ENCODE data around the gene KDM8.
"Not testable (repeated sequence)": the region's sequence is repeated elsewhere in the genome, so short reads cannot be mapped to it uniquely, and the experiment has no call there.

The KDM8 gene

GRCh38 chr16:27198451-27199234, 4.7 kb upstream of the KDM8 start:
- DNase-seq (ENCODE audit: insufficient read length, low spot score) (no peak), FAIRE-seq (no peak)

DNA sequence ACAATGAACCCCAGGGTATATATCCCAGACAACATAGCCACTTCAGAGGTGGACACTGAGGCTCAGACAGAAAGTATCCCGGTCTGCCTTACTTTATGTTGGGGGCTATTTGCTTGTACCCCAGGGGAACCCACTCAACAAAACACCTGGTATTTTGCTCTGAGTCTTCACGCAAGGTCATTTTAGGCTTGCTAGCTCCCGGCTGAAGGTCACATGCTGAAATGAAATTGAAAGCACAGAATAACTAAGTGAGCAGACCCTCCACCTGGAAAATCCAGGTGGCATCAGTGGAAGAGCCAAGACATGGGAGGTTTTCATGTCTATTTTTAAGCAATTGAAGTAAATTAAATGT, 4.1 kb upstream of the KDM8 start:
- DNase-seq (ENCODE audit: insufficient read length, low spot score) (no peak), FAIRE-seq (no peak)
- no peak for TF ChIP-seq POLR2A (IDR thresholded peaks at IDR 0.05; ENCODE audit: low read depth, low read length)

More at GRCh38 chr16:27198451-27199234, 4.7 kb upstream of the KDM8 start:
- TF ChIP-seq POLR2A (IDR thresholded peaks at IDR 0.05; ENCODE audit: low read depth, low read length): no peak

DNA sequence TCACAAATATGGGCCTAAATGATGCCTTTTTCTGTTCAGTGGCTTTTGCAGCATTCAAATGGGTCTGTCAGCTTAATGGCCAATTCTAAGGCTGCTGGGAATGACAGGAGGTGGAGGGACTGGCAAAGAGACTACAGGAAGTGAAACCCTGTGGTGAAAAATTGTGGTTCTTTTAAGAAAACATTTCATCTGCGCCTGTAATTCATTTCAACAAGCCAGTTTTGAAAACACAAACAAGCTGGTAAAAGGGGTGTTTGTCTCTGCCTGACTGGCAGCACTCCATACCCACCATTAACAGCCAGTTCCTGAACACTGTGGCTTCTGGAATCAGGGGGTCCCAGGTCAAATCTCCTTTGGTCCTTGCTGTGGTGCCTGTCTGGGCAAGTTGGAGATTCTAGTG, 3.6 kb upstream of the KDM8 start:
- no peak for FAIRE-seq
- TF ChIP-seq POLR2A (IDR thresholded peaks at IDR 0.05; ENCODE audit: low read depth, low read length): no peak
- no peak for DNase-seq (ENCODE audit: insufficient read length, low spot score)

- not testable (repeated sequence) for FAIRE-seq; DNase-seq (ENCODE audit: insufficient read length, low spot score)
Observed at GRCh38 chr16:27200914-27201313, 2.4 kb upstream of the KDM8 start.

- TF ChIP-seq POLR2A (IDR thresholded peaks at IDR 0.05; ENCODE audit: low read depth, low read length): no peak
- FAIRE-seq (no peak), DNase-seq (ENCODE audit: insufficient read length, low spot score) (peak; percentile 65)
Observed at GRCh38 chr16:27202923-27203506, 311 bp upstream of the KDM8 start.

GRCh38 chr16:27204312-27204915, 1.1 kb downstream of the KDM8 start:
- FAIRE-seq: no peak
- DNase-seq (ENCODE audit: insufficient read length, low spot score): no peak
- no peak for TF ChIP-seq POLR2A (IDR thresholded peaks at IDR 0.05; ENCODE audit: low read depth, low read length)

- TF ChIP-seq POLR2A (IDR thresholded peaks at IDR 0.05; ENCODE audit: low read depth, low read length): no peak
- DNase-seq (ENCODE audit: insufficient read length, low spot score) (no peak), FAIRE-seq (no peak)
Observed at GRCh38 chr16:27205423-27206065, 2.2 kb downstream of the KDM8 start.

GRCh38 chr16:27207121-27207520, 3.8 kb downstream of the KDM8 start:
- not testable (repeated sequence) for DNase-seq (ENCODE audit: insufficient read length, low spot score); FAIRE-seq

DNA sequence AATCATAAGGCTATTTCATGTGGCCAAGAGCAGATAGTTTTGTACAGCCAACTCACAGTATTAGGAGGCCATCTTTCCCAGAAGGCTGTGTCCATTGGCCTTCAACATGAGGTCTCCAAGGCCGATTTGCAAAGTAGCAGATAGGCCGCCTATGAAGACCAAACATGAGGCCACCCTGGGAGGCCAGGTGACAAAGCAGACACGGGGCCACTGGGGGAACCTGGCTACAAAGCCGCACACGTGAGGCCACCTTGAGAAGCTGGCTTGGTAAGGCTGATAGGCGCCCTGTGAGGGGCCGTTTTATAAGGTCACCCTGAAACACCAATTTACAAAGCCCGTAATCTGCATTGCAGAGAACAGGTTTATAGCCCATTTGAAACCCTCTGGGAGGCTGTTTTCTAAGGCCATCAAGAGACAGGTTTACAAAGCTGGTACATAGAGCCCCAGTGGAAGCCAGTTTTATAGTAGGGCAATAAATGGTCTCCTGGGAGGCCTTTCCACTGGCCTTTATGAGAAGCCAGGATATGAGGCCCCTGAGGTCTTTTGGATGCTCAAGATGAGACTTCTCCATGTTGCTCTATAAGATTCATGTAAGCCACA, 4.9 kb downstream of the KDM8 start:
- FAIRE-seq (no peak), DNase-seq (ENCODE audit: insufficient read length, low spot score) (no peak)
- TF ChIP-seq POLR2A (IDR thresholded peaks at IDR 0.05; ENCODE audit: low read depth, low read length): no peak

DNA sequence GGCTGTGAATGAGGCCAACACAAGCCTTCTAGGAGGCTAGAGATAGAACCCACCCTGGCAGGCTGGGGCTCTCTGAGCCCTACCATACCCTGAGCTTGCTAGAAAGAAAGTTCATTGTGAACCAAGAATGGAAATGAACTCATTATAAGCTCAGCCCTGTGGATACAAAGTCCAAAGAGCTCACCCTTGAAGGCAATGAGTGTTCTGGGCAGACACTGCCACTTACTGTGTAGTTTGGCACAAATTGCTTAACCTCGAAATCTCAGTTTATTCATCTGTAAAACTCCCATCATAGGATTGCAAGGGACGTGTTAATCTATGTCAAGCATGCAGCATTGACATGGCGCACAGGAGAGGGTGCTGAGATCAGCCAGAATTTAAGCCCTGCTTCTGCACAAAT, 5.5 kb downstream of the KDM8 start:
- no peak for DNase-seq (ENCODE audit: insufficient read length, low spot score)
- no peak for TF ChIP-seq POLR2A (IDR thresholded peaks at IDR 0.05; ENCODE audit: low read depth, low read length)
- no peak for FAIRE-seq

DNA sequence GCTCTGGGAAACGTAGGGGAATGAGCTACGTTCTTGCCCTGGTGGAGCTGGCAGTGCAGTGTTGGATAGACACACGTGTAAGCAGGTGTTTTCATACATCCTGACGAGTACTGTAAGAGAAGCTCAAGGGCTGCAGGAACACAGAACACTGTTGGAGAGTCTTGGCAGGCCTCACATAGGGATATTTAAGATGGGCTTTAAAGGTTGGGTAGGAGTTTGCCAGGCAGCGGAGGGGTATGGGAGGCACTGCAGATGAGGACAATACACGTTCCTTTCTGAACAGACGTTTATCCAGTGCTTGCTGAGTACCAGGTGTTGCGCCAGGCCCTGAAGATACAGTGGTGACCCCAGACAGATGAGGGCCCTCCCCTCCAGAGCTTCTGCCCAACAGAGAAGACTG, 6.3 kb downstream of the KDM8 start:
- no peak for DNase-seq (ENCODE audit: insufficient read length, low spot score)
- FAIRE-seq: no peak

DNA sequence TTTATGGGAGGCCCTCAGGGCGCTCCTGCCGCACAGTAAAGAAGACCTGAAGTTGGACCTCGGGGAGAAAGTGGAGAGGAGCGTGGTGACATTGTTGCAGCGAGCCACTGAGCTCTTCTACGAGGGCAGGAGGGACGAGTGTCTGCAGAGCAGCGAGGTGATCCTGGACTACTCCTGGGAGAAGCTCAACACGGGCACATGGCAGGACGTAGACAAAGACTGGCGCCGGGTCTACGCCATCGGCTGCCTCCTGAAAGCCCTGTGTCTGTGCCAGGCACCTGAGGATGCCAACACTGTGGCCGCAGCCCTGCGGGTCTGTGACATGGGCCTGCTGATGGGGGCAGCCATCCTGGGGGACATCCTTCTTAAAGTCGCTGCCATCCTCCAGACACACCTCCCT, 6.8 kb downstream of the KDM8 start:
- DNase-seq (ENCODE audit: insufficient read length, low spot score) (no peak), FAIRE-seq (no peak)
- TF ChIP-seq POLR2A (IDR thresholded peaks at IDR 0.05; ENCODE audit: low read depth, low read length): no peak

More for the DNA sequence above, 6.3 kb downstream of the KDM8 start:
- TF ChIP-seq POLR2A (IDR thresholded peaks at IDR 0.05; ENCODE audit: low read depth, low read length): no peak

- no peak for TF ChIP-seq POLR2A (IDR thresholded peaks at IDR 0.05; ENCODE audit: low read depth, low read length)
- DNase-seq (ENCODE audit: insufficient read length, low spot score) (no peak), FAIRE-seq (no peak)
Observed at GRCh38 chr16:27211026-27211425, 7.7 kb downstream of the KDM8 start.

Measured in H54 (cell line).